Epithelial cell of proximal tubule (primary cell): ENCODE measurements around the gene TAS1R3. TPM values are rescaled to one million over a fixed set of nuclear protein-coding genes. Genes with fewer than 3 reads are reported as not detected.

ENCODE experiments used
- DNase-seq: peaks from one replicate; pipeline ENCODE4 v3.0.0-alpha.2; 2011; ENCODE audit warnings: low read depth
- H3K4me3 ChIP-seq: 2 replicates; pipeline ENCODE4 v1.5.1; 2011; ENCODE audit warnings: low read depth, mild to moderate bottlenecking, low read length
- total RNA-seq: library from RNA; depleted of rRNA; stranded (reverse); fragments of >200 nt; gene quantifications from 2 replicates; pipeline ENCODE4 v1.2.3, GENCODE V29; 2015
- TF ChIP-seq, protein P1 (sequence below): conservative IDR thresholded peaks from 2 replicates; pipeline ENCODE4 v1.5.1; 2012; ENCODE audit warnings: low read depth, mild to moderate bottlenecking, low read length

Gene TAS1R3
- total RNA-seq, 1 donor from 2014 or later, result not detected

GRCh38 chr1:1338278-1338677 is 7.2 kb downstream of the TAS1R3 start:
- TF ChIP-seq, protein P1, sequence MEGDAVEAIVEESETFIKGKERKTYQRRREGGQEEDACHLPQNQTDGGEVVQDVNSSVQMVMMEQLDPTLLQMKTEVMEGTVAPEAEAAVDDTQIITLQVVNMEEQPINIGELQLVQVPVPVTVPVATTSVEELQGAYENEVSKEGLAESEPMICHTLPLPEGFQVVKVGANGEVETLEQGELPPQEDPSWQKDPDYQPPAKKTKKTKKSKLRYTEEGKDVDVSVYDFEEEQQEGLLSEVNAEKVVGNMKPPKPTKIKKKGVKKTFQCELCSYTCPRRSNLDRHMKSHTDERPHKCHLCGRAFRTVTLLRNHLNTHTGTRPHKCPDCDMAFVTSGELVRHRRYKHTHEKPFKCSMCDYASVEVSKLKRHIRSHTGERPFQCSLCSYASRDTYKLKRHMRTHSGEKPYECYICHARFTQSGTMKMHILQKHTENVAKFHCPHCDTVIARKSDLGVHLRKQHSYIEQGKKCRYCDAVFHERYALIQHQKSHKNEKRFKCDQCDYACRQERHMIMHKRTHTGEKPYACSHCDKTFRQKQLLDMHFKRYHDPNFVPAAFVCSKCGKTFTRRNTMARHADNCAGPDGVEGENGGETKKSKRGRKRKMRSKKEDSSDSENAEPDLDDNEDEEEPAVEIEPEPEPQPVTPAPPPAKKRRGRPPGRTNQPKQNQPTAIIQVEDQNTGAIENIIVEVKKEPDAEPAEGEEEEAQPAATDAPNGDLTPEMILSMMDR, result no peak
- DNase-seq, result no peak
- H3K4me3 ChIP-seq, result no peak overlapping the region

- no peak overlapping the region for H3K4me3 ChIP-seq
- TF ChIP-seq, protein P1, result no peak
- DNase-seq, result no peak
Measured at GRCh38 chr1:1340185-1340584, 9.1 kb downstream of the TAS1R3 start.

DNA sequence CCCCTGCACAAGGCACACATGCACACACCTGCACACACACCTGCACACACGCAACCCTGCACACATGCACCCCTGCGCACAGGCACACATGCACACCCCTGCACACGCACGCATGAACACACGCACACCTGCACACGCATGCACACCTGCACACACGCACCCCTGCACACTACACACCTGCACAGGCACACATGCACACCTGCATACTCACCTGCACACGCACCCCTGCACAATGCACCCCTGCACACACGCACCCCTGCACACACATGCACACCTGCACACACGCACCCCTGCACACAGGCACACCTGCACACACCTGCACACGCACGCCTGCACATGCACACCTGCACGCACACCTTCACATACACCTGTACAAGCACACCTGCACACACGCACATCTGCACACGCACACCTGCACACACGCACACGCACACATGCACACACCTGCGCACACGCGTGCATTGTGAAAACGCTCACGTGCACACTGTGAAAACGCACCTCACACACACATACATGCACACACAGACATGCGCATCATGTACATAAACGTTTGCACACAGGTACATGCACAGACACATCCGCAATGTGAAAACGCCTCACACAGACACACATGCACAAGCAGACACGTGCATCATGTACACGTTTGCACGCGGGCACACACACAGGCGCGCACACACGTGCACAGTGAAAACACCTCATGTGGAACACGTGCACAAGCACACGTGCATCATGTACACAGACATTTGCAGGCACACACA is 9.9 kb downstream of the TAS1R3 start:
- TF ChIP-seq, protein P1, result no peak
- H3K4me3 ChIP-seq, result no peak overlapping the region
- DNase-seq, result no peak

GRCh38 chr1:1341549-1342021 is 10.5 kb downstream of the TAS1R3 start:
- TF ChIP-seq, protein P1, result no peak
- no peak for DNase-seq
- H3K4me3 ChIP-seq, result no peak overlapping the region

- DNase-seq, result no peak
- TF ChIP-seq, protein P1, result no peak
- H3K4me3 ChIP-seq, result no peak overlapping the region
Measured at GRCh38 chr1:1342061-1342562, 11.0 kb downstream of the TAS1R3 start.

- H3K4me3 ChIP-seq, result no peak overlapping the region
- no peak for DNase-seq
- TF ChIP-seq, protein P1, result no peak
Measured at GRCh38 chr1:1342584-1343115, 11.6 kb downstream of the TAS1R3 start.
